IMR-90 (cell line): ENCODE measurements around the gene MTMR1.

Experiments
- BHLHE40 ChIP-seq: fragments of 150-350 bp; IDR thresholded peaks from 2 replicates; pipeline ENCODE4 v1.6.1; 2016; ENCODE audit warnings: mild to moderate bottlenecking, low read depth, low read length
- CEBPB ChIP-seq: IDR thresholded peaks from 2 replicates; pipeline ENCODE4 v1.6.1; 2012; ENCODE audit warnings: low read depth, low read length, improper control_type of control experiment
- CHD1 ChIP-seq: IDR thresholded peaks from 2 replicates; pipeline ENCODE4 v1.6.1; 2012; ENCODE audit warnings: low read depth, low read length, improper control_type of control experiment
- FOS ChIP-seq: fragments of 150-350 bp; IDR thresholded peaks from 2 replicates; pipeline ENCODE4 v1.6.1; 2016; ENCODE audit warnings: low read depth, low read length
- MAZ ChIP-seq: IDR thresholded peaks from 2 replicates; pipeline ENCODE4 v1.6.1; 2012; ENCODE audit warnings: low read depth, mild to moderate bottlenecking, low read length, improper control_type of control experiment, moderate library complexity, borderline replicate concordance
- MXI1 ChIP-seq: IDR thresholded peaks from 2 replicates; pipeline ENCODE4 v1.6.1; 2012; ENCODE audit warnings: low read depth, mild to moderate bottlenecking, low read length, moderate library complexity, borderline replicate concordance
- NFE2L2 ChIP-seq: fragments of 150-350 bp; IDR thresholded peaks from 2 replicates; pipeline ENCODE4 v1.6.1; 2016; ENCODE audit warnings: low read depth, mild to moderate bottlenecking, low read length
- POLR2A ChIP-seq: IDR thresholded peaks from 2 replicates; pipeline ENCODE4 v1.6.1; 2012; ENCODE audit warnings: mild to moderate bottlenecking, low read depth, low read length
- RAD21 ChIP-seq: IDR thresholded peaks from 2 replicates; pipeline ENCODE4 v1.6.1; 2012; ENCODE audit warnings: low read length, improper control_type of control experiment
- RCOR1 ChIP-seq: IDR thresholded peaks from 2 replicates; pipeline ENCODE4 v1.6.1; 2012; ENCODE audit warnings: mild to moderate bottlenecking, low read length, improper control_type of control experiment; ENCODE audit not compliant: insufficient replicate concordance
- RFX5 ChIP-seq: IDR thresholded peaks from 2 replicates; pipeline ENCODE4 v1.8.0; 2012; ENCODE audit warnings: low read depth, mild to moderate bottlenecking, low read length, moderate library complexity
- TF ChIP-seq, protein P1 (sequence below): conservative IDR thresholded peaks from 2 replicates; pipeline ENCODE4 v1.5.1; 2012; ENCODE audit warnings: mild to moderate bottlenecking, low read depth, low read length, improper control_type of control experiment
- TF ChIP-seq, protein P2 (sequence below): fragments of 150-350 bp; IDR thresholded peaks from 2 replicates; pipeline ENCODE4 v1.6.1; 2017; ENCODE audit warnings: mild to moderate bottlenecking, antibody characterized with exemption, low read length, low read depth

DNA sequence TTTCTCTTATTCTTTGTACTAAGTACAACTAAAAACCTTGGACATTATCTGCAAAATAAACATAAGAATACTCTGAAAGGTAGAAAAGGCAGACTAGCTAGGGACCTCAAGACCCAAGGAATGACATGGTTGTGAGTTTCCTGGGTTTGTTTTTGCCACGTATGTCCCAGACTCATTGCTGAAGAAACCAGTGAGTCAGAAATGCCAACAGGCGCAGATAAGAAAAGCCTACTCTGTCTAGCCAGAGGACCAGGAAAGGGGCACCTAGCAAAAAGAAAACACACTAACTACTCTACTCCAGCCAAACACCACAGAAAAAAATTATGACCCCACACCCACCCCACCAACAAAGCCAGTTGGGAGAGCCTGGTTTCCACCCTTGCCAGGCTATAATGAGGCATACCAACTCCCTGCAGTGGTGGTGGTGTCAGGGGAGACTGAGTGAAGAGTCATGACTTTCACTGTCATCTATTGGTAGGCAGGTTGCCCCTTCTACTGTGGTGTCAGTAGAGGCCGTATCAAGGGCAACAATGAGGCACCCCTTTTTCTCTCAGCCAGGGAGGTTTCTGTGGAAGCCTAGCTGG lies 10.9 kb downstream of the MTMR1 start:
- TF ChIP-seq FOS (peak; percentile 67), RAD21 (no peak), POLR2A (no peak), CEBPB (no peak), NFE2L2 (no peak), BHLHE40 (no peak), CHD1 (no peak), MAZ (no peak), MXI1 (no peak), RFX5 (no peak), RCOR1 (no peak)
- TF ChIP-seq, protein P1, sequence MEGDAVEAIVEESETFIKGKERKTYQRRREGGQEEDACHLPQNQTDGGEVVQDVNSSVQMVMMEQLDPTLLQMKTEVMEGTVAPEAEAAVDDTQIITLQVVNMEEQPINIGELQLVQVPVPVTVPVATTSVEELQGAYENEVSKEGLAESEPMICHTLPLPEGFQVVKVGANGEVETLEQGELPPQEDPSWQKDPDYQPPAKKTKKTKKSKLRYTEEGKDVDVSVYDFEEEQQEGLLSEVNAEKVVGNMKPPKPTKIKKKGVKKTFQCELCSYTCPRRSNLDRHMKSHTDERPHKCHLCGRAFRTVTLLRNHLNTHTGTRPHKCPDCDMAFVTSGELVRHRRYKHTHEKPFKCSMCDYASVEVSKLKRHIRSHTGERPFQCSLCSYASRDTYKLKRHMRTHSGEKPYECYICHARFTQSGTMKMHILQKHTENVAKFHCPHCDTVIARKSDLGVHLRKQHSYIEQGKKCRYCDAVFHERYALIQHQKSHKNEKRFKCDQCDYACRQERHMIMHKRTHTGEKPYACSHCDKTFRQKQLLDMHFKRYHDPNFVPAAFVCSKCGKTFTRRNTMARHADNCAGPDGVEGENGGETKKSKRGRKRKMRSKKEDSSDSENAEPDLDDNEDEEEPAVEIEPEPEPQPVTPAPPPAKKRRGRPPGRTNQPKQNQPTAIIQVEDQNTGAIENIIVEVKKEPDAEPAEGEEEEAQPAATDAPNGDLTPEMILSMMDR = no peak
- TF ChIP-seq, protein P2, sequence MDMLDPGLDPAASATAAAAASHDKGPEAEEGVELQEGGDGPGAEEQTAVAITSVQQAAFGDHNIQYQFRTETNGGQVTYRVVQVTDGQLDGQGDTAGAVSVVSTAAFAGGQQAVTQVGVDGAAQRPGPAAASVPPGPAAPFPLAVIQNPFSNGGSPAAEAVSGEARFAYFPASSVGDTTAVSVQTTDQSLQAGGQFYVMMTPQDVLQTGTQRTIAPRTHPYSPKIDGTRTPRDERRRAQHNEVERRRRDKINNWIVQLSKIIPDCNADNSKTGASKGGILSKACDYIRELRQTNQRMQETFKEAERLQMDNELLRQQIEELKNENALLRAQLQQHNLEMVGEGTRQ = no peak
